GM21717 (cell line): Measurements from ENCODE around the gene NNMT.
A peak's percentile ranks its signal among the peaks of the same experiment; 100 is the strongest.
"Not testable (repeated sequence)": the region's sequence is repeated elsewhere in the genome, so short reads cannot be mapped to it uniquely, and the experiment has no call there.

Experiments used
- ATAC-seq: cut with Tn5 transposase; IDR thresholded peaks from one replicate; pipeline ENCODE4 v1.9.1; 2021; ENCODE audit warnings: mild to moderate bottlenecking, moderate library complexity; ENCODE audit not compliant: unreplicated experiment

The NNMT gene

DNA sequence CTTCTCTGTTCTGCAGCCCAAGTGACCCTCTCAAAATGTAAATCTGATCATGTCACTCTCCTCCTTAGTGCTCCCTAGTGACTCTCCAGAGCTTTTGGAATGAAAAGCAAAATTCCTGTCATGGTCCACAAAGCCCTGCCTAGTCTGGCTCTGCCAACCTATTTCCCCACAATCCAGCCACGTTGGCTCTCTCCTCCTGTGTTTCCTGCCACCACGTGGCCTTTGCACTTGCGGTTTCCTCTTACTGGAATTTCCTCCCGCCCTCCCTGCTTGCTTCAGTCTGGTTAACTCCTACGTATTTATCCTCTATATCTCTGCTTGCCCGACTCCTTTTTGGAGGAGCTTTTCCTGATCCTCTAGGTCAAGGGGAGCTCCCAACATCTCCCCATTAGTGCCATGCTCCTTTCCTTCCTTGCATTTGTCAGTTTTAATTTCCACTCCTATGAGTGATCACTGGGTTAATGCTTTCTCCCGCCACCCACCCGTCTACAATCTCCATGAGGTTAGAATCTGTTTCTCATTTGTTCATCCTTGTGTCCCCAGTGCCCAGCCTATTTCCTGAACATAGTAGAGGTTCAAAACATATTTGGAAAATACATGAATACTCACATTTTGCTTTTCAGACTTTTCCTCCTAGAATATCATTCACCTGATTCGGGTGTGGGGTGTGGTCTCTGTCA, 11.5 kb downstream of the NNMT start:
- ATAC-seq = no peak

GRCh38 chr11:114308689-114309089, 12.5 kb downstream of the NNMT start:
- ATAC-seq = no peak

DNA sequence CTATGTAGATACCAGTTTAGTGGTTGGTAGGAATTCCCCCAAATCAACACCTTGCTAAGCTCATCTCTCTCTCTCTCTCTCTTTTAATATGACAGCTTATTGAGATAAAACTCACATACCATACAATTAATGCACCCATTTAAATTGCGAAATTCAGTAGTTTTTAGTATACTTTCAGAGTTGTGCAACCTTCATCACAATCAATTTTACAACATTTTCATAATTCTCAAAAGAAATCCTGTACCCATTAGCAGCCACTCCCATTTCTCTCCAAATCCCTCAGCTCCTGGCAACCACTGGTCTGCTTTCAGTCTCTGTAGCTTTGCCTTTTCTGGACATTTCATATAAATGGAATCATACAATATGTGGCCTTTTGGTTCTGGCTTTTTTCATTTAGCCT, 13.3 kb downstream of the NNMT start:
- no peak for ATAC-seq

DNA sequence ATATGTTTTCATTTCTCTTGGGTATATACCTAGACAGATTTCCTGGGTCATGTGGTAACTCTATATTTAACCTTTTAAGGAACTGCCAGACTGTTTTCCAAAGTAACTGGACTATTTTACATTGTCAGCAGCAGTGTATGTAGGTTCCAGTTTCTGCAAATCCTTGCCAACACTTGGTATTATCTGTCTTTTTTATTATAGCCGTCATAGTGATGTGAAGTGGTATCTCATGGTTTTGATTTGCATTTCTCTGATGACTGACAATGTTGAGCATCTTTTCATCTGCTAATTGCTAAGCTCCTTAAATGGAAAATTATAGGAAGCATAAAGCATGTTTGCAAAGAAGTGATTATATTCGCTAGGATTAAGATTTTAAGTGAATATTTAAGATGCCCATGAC, 13.9 kb downstream of the NNMT start:
- ATAC-seq = no peak

GRCh38 chr11:114311946-114312345, 15.7 kb downstream of the NNMT start:
- ATAC-seq = no peak

GRCh38 chr11:114314096-114314495, 17.9 kb downstream of the NNMT start:
- no peak for ATAC-seq

DNA sequence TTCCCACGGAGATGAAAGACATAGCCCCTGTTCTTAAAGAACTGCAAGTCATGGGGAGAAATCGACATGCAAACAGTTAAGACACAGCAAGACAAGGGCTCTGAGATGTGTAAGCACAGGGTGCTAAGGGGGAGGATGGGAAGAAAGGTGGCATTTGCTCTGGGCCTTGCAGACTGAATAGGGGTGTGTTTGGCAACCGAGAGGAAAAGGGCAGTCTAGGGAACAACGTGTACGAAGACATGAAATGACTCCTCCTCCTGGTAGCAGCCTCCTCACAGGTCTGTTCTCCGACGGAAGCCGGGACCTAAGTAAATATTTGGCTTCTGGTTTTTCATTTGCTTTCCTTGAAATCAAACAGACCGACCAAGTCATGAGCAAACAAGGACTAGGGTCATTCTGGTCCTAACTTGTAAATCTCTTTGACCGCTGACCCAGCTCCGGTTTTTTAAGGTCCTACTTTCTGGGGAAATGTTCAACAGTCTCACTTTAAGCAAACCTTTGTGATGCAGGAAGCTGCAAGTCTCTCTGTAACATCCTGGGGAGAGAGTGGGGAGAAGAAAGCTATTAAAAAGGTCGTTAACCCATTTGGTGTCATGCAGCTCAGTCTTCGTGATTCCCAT, 19.7 kb downstream of the NNMT start:
- no peak for ATAC-seq

GRCh38 chr11:114316980-114317786, 21.0 kb downstream of the NNMT start:
- no peak for ATAC-seq

DNA sequence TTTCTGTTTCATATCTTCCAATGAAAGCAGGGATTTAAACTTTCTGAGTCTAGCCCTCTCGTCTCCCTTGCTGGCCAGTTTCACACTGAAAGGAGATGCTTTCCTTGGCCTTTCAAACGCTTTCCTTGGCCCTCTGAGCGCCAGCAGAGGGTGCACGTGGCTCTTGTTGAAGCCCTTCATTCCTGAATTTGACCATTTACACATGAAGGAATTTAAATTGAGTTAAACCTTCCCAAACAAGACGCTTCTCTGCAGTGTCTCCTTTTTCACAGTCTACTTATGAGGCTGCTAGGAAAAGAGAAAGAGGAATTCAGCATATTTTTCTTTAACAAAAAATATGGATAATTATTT, 21.6 kb downstream of the NNMT start:
- no peak for ATAC-seq

DNA sequence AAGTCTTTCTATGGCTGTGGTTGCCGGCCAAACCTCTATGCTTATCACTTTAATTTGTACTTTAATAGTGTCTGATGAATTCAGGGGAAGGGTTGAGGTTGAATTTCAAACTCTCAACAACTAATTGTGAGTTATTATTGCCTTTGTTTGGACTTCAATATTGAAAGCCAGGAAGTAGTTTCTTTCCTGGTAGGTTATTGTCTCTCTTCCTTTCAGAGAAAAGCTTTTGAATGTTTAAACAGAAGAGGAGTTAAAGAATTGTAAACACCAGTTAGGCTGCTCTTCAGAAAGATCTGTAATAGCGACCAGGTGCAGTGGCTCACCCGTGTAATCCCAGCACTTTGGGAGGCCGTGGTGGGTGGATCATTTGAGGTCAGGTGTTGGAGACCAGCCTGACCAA, 22.2 kb downstream of the NNMT start:
- no peak for ATAC-seq

GRCh38 chr11:114319716-114320328, 23.6 kb downstream of the NNMT start:
- no peak for ATAC-seq

DNA sequence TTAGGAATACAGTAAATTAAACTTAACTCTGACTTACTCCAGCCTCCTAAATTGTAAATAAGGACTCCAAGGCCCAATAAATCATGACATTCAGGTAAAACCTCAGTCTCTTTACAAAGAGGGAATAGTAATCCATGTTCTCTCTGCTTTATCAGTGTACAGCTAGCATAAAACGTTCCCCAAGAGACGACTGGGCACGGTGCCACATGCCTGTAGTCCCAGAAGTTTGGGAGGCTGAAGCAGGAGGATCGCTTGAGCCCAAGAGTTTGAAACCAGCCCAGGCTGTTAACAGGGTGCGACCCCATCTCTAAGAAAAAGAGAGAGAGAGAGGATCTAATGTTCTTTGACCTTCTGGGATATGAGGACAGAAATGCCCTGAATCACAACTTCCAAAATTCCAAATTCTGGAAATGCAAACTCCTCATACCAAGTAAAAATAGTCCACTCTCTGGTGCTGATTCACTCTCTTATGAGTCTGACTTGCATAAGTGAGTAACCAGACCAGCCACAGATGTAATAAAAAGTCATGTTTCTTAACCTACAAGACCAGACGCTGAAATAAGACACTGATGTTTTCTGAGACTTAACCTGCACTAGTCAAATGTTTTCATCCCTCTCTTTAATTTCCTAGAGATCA, 25.5 kb downstream of the NNMT start:
- ATAC-seq = no peak

- ATAC-seq = no peak
Observed at GRCh38 chr11:114322934-114323333, 26.7 kb downstream of the NNMT start.

DNA sequence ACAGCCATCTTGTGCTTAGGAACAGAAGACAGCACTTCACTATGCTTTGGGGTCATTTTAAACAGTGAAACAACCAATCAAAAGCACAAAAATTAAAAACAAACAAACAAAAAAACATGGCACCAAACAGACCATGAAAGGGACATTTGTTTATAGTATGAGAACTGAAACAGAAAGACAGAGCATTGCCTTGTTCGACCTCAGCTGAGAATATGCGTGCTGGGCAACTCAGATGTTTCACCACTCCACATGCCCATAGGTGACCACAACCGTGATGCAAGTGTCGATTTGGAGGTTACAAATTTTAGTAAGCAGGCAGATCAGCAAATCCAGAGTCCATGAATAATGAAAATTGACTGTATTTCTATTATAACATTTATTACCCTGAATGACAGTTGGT, 30.0 kb downstream of the NNMT start:
- no peak for ATAC-seq

- ATAC-seq = no peak
Observed at GRCh38 chr11:114326776-114327175, 30.6 kb downstream of the NNMT start.

DNA sequence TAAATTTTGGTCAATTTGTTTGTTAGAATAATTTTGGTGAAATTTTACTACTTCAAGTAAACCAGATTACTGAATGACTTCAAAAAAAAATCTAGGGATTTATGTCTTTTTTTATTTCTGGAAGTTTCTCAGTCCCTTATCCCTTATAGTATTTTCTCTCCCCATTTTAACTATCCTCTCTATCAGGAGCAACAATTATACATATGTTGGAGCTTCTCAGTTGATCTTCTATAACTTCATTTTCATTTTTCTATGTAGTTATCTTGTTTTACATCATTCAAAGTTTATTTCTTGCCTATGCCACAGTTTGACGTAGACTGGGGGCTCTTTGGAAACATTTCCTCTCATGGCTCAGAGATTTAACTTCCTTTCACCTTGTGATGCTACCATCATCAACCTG, 34.2 kb downstream of the NNMT start:
- no peak for ATAC-seq

DNA sequence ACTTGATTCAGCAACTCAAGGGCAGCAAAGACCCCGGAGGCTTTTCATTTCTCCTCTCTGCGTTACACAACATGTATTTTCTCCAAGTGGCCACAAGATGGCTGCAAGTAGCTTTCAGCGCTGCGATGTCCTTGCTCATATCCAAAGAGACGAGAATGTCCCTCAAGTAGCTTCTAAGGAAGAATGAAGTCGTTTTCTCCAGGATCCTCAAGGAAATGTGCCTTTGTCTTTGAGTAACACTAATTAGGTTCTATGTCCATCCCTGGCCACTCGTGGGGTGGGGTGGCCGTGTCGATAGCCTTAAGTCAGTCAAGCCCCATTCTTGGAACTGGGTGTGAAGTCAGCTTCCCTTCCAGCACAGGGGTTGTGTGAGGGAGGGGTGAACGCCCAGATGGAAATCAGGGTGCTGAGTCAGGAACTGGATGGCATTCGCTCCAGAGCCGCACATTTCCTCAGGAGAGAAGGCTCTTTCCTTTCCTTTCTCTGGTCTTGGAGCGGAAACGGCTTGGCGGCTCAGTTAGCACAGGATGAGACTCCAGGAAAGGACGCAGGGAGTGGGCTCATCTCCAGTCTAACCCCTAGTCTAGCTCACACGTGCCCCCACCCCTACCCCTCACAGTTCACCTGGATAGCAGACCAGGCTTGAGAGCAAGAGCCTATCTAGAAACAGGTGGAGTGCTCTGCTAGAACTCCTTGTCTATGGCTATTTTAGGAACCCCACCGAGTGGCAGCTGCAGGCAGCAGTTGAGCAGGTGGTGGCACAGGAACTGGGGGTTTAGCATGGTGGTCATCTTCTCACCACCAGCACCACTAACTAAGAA, 44.3 kb downstream of the NNMT start:
- ATAC-seq = peak; percentile 59

GRCh38 chr11:114341667-114342066, 45.5 kb downstream of the NNMT start:
- not testable (repeated sequence) for ATAC-seq

- ATAC-seq = no peak
Observed at GRCh38 chr11:114342476-114342875, 46.3 kb downstream of the NNMT start.

DNA sequence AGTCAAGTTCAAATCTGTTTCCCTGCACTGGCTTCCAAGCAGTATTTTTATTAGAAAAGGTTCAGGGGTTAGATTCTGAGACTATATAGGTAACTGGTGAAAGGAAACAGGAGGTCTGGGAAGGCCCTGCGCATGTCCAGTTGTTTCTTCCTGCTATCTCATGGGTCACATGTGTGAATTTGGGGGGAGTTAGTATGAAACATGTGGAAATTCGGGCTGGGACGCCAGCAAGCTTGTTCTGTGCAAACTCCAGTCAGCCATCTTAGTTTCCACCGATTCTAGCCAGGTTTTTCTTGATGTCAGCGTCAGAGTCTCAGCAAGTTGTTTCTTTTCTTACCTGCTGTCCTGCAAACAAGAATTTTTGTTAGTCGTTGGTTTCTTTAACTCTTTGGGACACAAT, 46.8 kb downstream of the NNMT start:
- ATAC-seq = no peak
